HG02763 (cell line): ENCODE results near the gene PTCD2.

Experiments
- ATAC-seq: cut with Tn5 transposase; IDR thresholded peaks from one replicate; pipeline ENCODE4 v1.9.1; 2021; ENCODE audit warnings: mild to moderate bottlenecking, moderate library complexity; ENCODE audit not compliant: unreplicated experiment

Gene PTCD2

DNA sequence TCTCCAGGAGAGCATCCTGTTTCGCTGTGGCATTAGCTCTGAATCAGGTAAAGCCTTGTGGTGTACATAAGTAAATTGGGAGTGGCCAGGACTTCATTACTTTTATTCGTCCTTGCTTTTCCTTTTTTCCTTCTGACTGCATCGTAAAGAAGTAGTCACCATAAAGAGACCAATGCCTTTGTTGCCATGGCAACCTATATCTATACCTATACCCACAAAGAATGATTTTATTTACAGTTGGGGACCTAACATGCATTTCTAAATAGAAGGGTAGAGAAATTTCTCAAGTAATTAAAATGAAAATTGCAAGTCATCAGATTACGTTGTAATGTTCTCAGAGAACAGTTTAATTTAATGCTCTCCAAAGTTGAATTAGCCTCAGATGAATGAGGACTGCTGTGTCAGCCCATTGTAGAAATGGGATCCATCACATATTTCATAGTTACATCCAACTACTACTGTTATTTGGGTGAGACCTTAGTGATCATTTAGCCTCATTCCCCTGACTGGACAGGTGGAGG, 18.6 kb downstream of the PTCD2 start:
- no peak for ATAC-seq

DNA sequence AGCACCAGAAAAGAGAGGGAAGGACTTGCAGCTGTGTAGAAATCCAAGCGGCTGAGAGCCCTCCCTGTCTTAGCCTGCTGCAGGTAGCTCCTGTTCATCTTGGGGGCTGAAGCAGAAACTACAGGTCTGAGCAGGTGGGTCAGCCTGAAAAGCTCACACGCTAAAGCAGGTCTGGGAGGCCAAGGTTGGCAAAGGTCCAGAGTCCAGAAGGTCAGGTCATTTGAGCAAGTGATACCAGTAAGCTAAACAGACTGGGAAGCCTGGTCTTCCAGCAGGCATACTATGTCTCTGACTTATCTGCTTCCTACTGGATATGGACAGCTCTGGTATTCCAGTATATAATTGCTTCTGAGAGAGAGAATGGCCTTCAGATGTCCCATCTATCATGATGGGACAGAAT, 26.2 kb downstream of the PTCD2 start:
- ATAC-seq = no peak

DNA sequence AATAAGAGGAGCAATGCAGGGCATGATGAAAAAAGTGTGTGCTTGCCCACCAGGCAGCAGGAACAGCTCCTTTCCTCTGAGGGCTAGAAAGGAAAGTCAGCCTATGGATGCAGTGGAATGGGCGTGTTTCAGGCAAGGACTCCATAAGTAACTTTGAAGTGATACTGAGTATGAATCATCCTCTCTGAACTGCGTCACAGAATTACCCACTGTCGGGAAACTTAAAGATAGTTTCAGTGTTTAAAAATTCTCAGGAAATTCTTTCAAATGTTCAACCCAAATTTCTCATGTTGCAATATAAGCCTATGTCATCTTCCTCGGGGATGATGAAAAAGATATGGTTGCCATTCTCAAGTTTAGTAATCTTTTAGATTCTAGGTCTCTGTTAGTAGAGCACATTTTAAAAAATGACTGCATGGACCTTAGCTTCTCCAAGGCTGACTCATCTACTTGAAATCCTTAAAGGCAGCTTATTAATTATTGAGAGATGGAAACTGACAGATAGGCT, 27.7 kb downstream of the PTCD2 start:
- ATAC-seq = no peak

DNA sequence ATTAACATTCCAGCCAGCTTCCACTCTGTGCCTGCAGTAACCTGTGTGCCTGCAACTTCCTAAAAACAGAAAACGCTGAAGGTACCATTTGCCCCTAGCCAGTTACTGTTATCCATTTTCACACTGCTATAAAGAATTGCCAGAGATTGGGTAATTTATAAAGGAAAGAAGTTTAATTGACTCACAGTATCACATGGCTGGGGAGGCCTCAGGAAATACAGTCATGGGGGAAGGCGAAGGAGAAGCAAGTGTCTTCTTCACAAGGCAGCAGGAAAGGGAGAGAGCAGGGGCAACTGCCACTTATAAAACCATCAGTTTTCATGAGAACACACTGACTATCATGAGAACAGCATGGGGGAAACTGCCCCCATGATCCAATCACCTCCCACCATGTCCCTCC, 31.2 kb downstream of the PTCD2 start:
- no peak for ATAC-seq

DNA sequence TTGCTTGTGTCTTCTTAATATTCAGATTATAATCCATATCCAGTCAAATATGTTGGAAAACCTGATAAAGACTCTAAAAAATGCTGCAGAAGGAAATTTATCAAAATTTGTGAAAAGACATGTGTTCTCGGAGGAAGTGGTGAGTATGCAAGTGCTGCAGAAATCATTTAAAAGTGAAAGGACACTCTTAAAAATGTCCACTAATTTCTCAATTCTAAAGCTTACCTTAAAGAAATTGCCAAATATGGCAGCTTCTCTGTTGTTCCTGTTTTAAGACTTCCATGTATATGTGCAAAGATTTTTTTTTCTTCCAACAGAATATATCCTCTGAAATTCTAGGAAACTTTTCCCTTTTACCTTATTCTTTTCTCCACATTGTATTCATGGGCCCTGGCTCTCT, 32.4 kb downstream of the PTCD2 start:
- ATAC-seq = no peak

DNA sequence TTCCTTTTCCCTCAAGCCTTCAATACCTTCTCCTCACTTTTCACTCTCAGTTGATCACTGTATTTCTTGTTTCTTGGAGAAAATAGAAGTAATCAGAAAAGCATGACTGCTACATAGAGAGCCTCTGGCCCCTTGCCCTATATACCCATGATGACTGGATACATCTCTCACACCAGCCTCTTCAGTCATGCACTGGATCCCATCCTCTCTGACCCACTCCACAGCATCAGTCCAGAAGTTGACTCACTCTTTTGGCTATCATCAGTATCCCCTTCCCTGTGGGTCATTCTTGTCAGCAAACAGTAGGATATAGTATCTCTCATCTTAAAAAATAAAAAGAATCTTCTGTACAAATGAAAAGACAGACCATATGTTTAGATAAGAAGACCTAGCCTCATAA, 32.9 kb downstream of the PTCD2 start:
- ATAC-seq = no peak

DNA sequence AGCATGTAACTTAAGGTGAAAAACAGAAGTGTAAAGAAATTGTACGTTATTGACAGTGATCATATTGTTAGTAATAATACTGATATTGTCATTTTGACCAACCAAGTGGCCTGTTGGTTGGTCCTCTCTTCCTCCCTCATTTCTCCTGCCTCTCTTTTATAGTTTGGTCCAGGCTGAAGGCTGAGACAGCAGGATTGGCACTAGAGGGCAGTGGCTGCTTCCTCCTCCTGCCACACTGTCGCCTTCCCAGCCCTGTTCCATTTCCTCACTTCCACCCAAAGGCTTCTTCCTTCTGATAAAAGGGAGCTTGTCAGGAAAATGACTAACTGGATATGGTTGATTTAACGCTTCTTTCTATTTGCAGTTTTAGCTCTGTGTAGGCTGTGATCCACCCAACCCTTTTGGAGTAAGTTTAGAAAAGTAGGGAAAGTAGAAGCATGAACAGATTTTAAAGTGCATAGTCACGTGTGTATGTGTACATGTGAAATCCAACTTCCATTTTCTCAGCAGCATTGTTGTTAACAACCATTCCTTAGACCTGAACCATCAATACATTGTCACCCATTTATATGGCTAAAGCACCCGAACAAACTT, 35.6 kb downstream of the PTCD2 start:
- ATAC-seq = no peak

DNA sequence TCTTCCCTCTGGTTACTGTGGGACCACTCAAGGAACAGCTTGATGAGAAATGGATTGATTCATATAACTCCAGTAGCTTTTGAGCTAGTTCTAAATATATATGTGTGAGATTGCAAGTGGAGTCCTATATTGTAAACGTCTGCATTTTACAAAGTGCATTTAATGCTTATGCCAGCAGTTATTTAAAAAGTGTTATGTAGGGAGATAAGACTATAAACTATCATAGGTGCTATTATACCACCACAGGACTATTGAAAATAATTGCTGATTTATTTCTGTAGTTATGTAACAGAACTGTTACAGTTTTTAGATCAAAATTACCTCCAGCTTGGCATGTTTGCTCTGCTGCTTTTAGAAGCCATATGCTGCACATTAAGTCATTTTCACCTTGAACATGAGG, 36.2 kb downstream of the PTCD2 start:
- ATAC-seq = no peak

DNA sequence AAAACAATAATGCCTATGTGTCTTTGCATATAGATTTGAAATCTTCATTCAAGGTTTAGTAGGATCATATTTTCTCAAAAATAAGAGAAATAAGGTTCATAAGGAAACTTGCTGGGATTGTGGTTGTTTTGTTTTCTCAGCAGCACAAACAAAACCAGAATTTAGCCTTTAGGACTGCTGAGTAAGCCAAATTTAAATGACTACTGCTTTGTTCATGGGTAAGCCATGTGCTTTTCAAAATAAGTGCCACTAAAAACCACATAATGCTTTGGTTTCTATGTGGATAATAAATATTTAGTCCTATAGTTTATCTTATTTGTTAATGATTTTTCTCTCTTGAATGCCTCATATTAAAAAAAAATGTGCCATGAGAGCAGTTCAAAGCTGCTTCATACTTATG, 38.8 kb downstream of the PTCD2 start:
- ATAC-seq = no peak

DNA sequence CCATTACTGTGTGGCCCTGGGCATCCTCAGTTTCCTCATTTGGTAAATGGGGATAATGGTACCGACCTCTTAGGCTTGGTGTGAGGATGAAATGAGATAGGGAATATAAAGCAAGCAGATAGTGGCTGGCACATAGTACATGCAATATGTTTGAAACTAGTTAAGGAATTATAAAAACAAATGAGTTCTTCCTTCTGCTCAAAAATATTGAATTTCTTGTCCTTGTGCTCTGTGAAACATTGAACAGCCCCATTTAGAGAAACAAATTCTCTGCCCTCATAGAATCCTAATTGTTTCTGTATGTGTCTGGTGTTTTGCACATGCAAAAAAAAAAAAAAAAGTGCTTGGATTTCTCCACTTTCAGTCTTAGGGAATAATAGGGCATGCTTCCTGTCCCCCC, 39.7 kb downstream of the PTCD2 start:
- no peak for ATAC-seq

DNA sequence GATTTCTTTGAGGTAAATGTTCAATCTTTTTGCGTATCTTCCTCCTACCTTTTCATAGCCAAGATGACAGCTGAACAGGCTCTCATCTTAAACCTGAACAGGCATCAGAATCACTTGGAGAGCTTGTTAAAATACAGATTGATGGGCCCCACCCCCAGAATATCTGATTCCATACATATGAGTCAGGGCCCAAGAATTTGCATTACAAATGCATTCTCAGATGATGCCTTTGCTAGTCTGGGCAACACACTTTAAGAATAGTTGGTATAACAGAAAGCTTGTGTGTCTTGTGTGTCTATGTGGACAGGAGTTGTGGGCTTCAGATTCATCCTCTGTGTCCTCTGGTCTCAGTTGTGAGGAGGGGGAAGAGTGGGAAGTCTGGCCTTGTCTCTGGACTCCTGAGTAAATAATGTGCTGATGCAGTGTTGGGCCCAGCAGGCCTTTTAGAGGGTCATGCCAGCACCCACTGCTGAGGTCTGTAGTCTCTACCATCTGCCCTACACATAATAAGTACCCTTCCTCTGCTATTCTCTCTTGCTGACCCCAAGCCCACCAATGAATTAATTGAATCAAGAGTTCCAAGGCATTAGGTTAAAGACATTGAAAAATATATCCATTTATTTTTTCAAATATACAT, 43.1 kb downstream of the PTCD2 start:
- ATAC-seq = no peak

DNA sequence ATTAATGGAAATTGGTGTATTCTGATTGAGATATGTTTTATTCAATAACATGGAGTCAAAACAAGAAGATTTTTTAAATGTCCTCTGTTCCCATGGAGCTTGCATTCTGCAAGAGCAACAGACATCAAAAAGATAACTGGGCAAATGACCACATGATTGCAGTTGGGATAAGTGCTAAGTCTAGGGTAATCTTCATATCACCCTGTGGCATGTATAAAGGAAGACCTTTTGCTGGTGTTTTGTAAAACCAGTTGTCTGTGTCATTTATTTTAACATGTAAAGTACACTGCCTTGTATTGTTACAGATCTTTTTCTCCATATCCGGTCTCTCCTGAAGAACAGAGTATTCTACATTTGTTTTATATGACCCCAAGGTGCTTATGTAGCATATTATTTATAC, 44.0 kb downstream of the PTCD2 start:
- ATAC-seq = no peak

DNA sequence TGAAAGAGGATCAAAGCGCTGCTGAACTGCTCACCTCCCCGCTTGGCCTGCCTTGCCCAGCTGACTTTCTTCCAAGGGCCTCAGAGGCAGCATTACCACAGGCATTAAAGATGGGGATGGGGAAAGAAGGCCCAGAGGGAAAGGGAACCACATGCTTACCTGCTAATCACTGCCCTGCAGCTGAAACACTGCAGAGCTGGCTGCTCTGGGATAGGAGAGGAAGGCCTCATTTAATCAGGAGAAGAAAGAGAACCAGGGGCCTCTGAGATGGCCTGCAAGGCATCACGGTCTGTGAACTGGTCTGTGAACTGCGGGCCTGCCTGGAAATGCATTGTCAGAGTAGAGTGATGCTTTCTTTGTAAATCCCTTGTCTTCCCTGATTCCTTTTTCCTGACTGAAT, 44.8 kb downstream of the PTCD2 start:
- ATAC-seq = no peak

DNA sequence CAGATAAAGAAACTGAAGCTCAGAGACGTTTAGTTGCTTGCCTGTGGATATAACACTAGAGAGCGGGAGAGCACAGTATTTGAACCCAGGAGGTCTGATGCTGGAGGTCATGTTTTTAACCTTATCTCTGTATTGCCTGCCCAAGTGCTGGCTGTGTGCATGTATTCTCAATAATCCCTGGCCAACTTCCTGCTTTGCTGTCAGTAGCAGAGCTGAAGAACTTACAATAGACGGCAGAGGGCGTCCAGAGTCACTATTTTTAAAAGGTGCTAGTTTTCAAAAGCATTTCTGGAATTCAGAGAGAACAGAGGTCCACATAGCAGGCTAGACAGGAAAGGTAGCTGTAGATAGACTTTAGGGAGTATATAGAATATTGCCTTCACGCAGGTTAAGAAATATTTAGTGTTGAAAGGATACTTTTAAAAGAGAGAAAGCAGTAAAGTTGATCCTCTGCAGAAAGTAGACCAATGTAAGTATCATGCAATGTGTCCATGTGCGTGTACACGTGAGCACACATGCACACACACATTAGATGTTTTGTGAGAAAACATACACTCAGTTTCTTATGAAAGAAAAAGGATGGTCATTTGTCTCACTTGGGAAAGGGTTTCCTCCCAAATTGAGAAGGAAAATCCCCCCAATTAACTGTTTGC, 46.3 kb downstream of the PTCD2 start:
- ATAC-seq = peak; percentile 72

DNA sequence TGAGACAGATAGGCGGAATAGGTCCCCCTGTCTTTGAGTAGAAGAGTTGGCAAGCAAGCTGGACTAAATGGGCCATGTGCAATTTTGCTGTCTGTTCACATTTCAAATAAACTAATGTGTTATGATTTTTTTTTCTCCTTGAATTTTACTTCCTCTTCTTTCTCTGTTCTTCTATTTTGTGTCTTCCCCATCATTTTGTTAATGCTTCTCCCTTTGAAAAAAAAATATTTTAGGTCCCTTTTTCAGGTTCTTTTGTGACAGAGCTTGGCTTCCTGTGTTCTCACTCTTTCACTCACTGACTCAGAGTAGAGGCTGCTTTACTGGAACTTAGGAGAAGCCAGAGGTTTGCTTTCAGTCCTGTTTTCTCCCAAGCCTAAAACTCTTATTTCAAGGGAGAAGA, 48.1 kb downstream of the PTCD2 start:
- ATAC-seq = no peak

DNA sequence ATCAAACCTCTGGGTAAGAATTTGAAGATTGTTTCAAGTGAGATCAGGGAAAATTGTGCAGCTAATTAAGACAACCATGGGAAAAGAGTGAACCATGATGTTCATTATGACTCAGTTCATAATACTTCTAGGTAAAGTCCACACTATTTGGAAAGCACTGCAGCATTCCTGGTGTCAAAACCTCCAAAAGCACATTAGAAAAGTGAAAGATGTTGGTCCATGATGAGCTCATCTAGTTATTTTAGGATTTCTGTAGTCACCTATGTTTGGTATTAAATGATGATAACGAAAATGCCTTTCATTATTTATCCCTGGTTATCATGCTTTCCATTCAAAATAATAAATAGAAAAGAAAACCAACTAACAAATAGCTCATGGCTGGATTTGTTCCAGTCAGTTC, 49.1 kb downstream of the PTCD2 start:
- ATAC-seq = no peak

DNA sequence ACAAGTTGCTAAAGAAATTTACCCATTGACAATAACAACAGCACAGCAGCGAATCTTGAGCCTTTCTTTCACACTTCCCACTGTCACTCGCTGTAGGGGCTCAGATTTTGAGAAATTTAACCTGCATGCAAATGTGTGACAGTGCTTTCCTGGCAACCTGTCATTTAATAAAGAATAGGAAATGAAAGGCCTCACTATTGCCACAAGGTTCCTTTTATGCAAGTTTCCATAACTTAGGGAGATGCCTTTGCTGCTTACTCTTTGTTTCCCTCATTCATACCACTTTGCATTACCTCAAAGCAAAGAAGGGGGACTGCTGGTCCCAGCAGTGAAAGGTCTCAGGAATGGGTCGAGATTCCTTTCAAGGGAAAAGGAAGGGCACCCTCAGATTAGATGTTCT, 49.5 kb downstream of the PTCD2 start:
- ATAC-seq = no peak

DNA sequence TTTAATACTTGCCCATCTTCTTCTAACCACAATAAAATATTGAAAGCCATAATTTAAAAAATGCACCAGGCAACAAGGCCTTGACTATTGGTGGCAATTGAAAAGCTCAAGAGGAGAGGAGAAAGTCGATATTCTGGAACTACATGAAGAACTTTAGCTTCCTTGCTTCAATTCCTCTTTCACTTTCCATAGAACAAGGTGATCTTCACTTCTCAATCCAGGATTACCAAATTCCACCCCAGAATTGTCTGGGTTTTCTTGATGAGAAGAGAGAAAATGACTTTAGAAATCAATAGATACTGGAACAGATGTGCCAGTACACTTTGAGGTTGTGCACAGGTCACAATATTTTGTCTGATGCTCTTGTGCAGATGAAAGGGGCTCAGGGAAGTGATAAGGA, 52.2 kb downstream of the PTCD2 start:
- ATAC-seq = no peak

DNA sequence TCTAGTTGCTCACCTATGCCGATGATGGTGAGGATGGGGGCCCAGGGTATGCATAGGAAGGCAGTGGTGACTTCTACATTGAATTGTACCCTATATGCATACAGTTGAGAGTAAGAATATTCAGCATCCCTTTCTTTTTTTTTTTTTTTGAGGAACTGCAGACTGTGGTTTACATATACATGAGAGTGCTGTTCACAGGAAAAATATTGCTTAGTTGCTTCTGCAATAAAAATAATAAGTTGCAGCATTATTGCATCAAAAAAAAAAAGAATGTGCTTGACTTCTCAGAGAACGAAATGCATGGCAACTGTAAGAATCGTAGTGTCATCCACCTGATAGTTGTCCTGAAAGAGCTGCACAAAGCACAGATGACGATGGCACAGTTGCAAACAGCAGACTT, 52.8 kb downstream of the PTCD2 start:
- no peak for ATAC-seq

DNA sequence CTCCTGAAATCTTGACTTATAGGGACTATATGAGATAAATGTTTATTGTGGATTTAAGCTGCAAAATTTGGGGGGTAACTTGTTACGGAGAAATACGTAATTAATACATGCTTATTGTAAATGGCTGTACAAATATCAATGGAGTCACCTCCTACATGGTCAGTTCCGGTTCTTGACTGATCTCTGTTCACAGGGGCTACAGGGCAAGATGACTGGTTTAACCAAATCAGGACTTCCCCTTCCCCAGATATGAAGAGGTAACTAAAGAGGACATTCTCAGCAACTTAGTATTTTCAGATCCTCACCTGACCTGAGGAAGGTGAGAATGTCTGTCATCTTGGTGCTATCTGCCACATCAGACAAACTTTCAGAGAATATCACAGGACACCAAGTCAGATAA, 54.7 kb downstream of the PTCD2 start:
- ATAC-seq = no peak

DNA sequence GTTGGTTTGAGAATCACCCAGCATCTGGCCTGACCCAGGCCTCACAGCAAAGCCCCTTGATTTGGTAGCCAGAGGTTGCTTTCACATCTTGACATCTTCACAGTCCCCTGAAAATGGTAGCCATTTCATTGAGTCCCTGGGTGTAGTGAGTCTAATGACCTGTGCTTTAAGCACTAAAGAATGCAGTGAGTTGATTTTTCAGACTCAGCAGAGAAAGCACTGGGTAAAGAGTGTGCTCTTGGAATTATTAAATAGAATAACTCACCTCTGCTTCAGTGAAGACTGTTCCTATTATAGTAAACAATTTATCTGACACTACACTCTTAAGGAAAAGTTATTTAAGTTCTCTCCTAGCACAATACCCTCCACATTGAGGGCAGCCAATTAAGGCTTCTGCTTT, 56.2 kb downstream of the PTCD2 start:
- ATAC-seq = no peak

DNA sequence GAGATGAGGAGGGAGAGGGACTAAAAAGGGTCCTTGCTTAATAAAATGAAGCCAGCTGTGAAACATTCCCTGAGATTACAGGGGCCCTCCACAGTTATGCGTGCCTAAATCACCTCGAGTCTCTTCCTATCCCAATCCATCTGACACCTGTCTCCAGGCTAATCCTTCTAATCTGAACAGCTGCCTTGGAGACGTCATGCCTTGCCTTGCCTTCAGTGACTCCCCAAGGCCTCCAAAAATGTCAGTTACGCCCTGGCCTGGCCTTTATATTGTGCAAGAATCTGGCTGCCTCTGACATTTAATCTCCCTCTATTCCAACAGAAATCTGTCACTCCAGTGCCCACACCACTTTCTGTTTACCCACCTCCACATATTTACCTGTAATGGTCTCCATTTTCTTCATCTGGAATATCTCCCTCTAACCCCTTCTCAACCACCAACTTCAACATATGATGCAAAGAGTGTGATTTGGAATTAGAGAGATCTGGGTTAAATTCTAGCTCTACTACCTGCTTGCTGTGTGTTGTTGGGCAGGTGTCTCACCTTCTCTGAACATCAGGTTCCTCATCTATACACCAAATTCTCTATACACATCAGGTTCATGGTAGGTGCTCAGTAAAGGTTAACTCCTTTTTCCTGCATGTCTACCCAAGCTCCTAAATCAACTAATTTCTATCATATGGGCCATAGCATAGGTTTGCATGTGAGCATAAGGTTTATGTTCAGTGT, 57.9 kb downstream of the PTCD2 start:
- no peak for ATAC-seq
